B cell (primary cell): ENCODE data around the gene MPV17L.
"Not testable (repeated sequence)": the region's sequence is repeated elsewhere in the genome, so short reads cannot be mapped to it uniquely, and the experiment has no call there.

Source experiments
- CTCF ChIP-seq: fragments of 200-600 bp; IDR thresholded peaks from one replicate; pipeline ENCODE4 v1.8.0; 2022; ENCODE audit warnings: antibody characterized with exemption, mild to moderate bottlenecking
- EZH2 ChIP-seq: IDR thresholded peaks from 2 replicates; pipeline ENCODE4 v1.6.1; 2012; ENCODE audit warnings: borderline replicate concordance, low read depth, mild to moderate bottlenecking, moderate library complexity, low read length; ENCODE audit not compliant: insufficient read depth, poor library complexity, severe bottlenecking

GRCh38 chr16:15396509-15396829 lies 915 bp downstream of the MPV17L start:
- not testable (repeated sequence) for TF ChIP-seq CTCF, EZH2
